Osteocyte (in vitro differentiated cells): ENCODE data around the gene OXCT1. TPM values are rescaled to one million over a fixed set of nuclear protein-coding genes. Genes with fewer than 3 reads are reported as not detected.
"Not testable (repeated sequence)": the region's sequence is repeated elsewhere in the genome, so short reads cannot be mapped to it uniquely, and the experiment has no call there.

ENCODE experiments used
- DNase-seq: peaks from one replicate; pipeline ENCODE4 v3.0.0; 2021; ENCODE audit warnings: mixed read lengths; ENCODE audit not compliant: unreplicated experiment; ENCODE audit errors: extremely low spot score
- H3K27ac Mint-ChIP-seq: one replicate; pipeline ENCODE4 v1.8.0; 2021; ENCODE audit warnings: mild to moderate bottlenecking, mixed read lengths; ENCODE audit not compliant: unreplicated experiment
- H3K27me3 Mint-ChIP-seq: one replicate; pipeline ENCODE4 v1.8.0; 2021; ENCODE audit warnings: mixed read lengths; ENCODE audit not compliant: unreplicated experiment
- H3K36me3 Mint-ChIP-seq: one replicate; pipeline ENCODE4 v1.8.0; 2021; ENCODE audit warnings: mixed read lengths; ENCODE audit not compliant: unreplicated experiment
- H3K4me1 Mint-ChIP-seq: one replicate; pipeline ENCODE4 v1.8.0; 2021; ENCODE audit warnings: mixed read lengths; ENCODE audit not compliant: unreplicated experiment
- H3K4me3 Mint-ChIP-seq: one replicate; pipeline ENCODE4 v1.8.0; 2021; ENCODE audit warnings: mild to moderate bottlenecking, moderate library complexity, mixed read lengths; ENCODE audit not compliant: unreplicated experiment
- H3K9me3 Mint-ChIP-seq: one replicate; pipeline ENCODE4 v1.8.0; 2021; ENCODE audit warnings: mixed read lengths; ENCODE audit not compliant: unreplicated experiment
- CTCF ChIP-seq: fragments of 200-600 bp; sonication (generic); IDR thresholded peaks from 2 replicates; pipeline ENCODE4 v1.5.0; 2021; ENCODE audit warnings: antibody characterized with exemption, mild to moderate bottlenecking, moderate library complexity
- total RNA-seq: library from RNA; stranded (reverse); gene quantifications from 2 replicates; pipeline ENCODE4 v1.2.1, GENCODE V29; 2021

OXCT1 gene
- total RNA-seq, 1 donor from 2014 or later = 41.9 TPM

- no peak for DNase-seq
- no peak overlapping the region for H3K27ac Mint-ChIP-seq
- peaks cover 45% of the 10 kb centered on the region for H3K36me3 Mint-ChIP-seq
- H3K4me1 Mint-ChIP-seq = no peaks in the 10 kb centered on the region
- no peaks in the 10 kb centered on the region for H3K27me3 Mint-ChIP-seq
- TF ChIP-seq CTCF = no peak
- peaks cover 5% of the 10 kb centered on the region for H3K9me3 Mint-ChIP-seq
- no peak overlapping the region for H3K4me3 Mint-ChIP-seq
Observed at GRCh38 chr5:41851116-41851515, 19.1 kb downstream of the OXCT1 start.

GRCh38 chr5:41848983-41849382 lies 21.2 kb downstream of the OXCT1 start:
- Mint-ChIP-seq H3K4me3 (no peak overlapping the region), H3K4me1 (no peaks in the 10 kb centered on the region), H3K36me3 (peaks cover 44% of the 10 kb centered on the region), H3K27me3 (no peaks in the 10 kb centered on the region), H3K9me3 (peaks cover 5% of the 10 kb centered on the region), H3K27ac (no peak overlapping the region)
- no peak for DNase-seq
- TF ChIP-seq CTCF = no peak

- H3K36me3 Mint-ChIP-seq = peaks cover 26% of the 10 kb centered on the region
- H3K9me3 Mint-ChIP-seq, H3K4me3 Mint-ChIP-seq, DNase-seq, H3K4me1 Mint-ChIP-seq, H3K27ac Mint-ChIP-seq, H3K27me3 Mint-ChIP-seq: not testable (repeated sequence)
Observed at GRCh38 chr5:41845751-41846150, 24.5 kb downstream of the OXCT1 start.

GRCh38 chr5:41844502-41844901 lies 25.7 kb downstream of the OXCT1 start:
- Mint-ChIP-seq H3K27me3 (no peaks in the 10 kb centered on the region), H3K9me3 (peaks cover 5% of the 10 kb centered on the region), H3K27ac (no peak overlapping the region), H3K4me3 (no peak overlapping the region), H3K4me1 (peaks cover 4% of the 10 kb centered on the region), H3K36me3 (peaks cover 20% of the 10 kb centered on the region)
- no peak for DNase-seq
- TF ChIP-seq CTCF = no peak

- peak; percentile 89 for TF ChIP-seq CTCF
- no peaks in the 10 kb centered on the region for H3K27me3 Mint-ChIP-seq
- no peak for DNase-seq
- H3K9me3 Mint-ChIP-seq = no peaks in the 10 kb centered on the region
- H3K36me3 Mint-ChIP-seq = peaks cover 17% of the 10 kb centered on the region
- peaks cover 4% of the 10 kb centered on the region for H3K4me1 Mint-ChIP-seq
- no peak overlapping the region for H3K27ac Mint-ChIP-seq
- no peak overlapping the region for H3K4me3 Mint-ChIP-seq
Observed at GRCh38 chr5:41843456-41844370, 26.5 kb downstream of the OXCT1 start.
